ENCODE data around the gene OXNAD1.

The OXNAD1 gene

GRCh38 chr3:16245609-16246008 lies 19.4 kb upstream of the OXNAD1 start:
- H3K27me3 ChIP-seq (ENCODE audit: control insufficient read depth in 2 of 2, insufficient read depth in 2 of 2, low read length in 2 of 2), result no peaks in the 10 kb centered on the region
- no peaks in the 10 kb centered on the region for H3K4me1 ChIP-seq (ENCODE audit: control insufficient read depth in 2 of 2, insufficient read depth in 2 of 2, low read length in 2 of 2)
- no peaks in the 10 kb centered on the region for H3K36me3 ChIP-seq (ENCODE audit: control insufficient read depth in 2 of 2, insufficient read depth in 2 of 2, low read length in 2 of 2)
- H3K27ac ChIP-seq (ENCODE audit: low read depth in 2 of 2, low read length in 2 of 2), result no peak overlapping the region
- H3K4me3 ChIP-seq (ENCODE audit: low read length in 2 of 2), result no peak overlapping the region
- H3K9me3 ChIP-seq (ENCODE audit: control insufficient read depth in 2 of 2, low read length in 2 of 2), result no peaks in the 10 kb centered on the region
- H3K9ac ChIP-seq (ENCODE audit: low read depth in 1 of 2, low read length in 2 of 2), result no peak overlapping the region

GRCh38 chr3:16247282-16248061 lies 17.5 kb upstream of the OXNAD1 start:
- Histone ChIP-seq H3K4me1 (ENCODE audit: control insufficient read depth in 2 of 2, insufficient read depth in 2 of 2, low read length in 2 of 2) (no peaks in the 10 kb centered on the region), H3K27me3 (ENCODE audit: control insufficient read depth in 2 of 2, insufficient read depth in 2 of 2, low read length in 2 of 2) (no peaks in the 10 kb centered on the region), H3K27ac (ENCODE audit: low read depth in 2 of 2, low read length in 2 of 2) (no peak overlapping the region), H3K36me3 (ENCODE audit: control insufficient read depth in 2 of 2, insufficient read depth in 2 of 2, low read length in 2 of 2) (no peaks in the 10 kb centered on the region), H3K9me3 (ENCODE audit: control insufficient read depth in 2 of 2, low read length in 2 of 2) (no peaks in the 10 kb centered on the region), H3K9ac (ENCODE audit: low read depth in 1 of 2, low read length in 2 of 2) (peak overlapping the region; percentile 3 to 26), H3K4me3 (ENCODE audit: low read length in 2 of 2) (peak overlapping the region in 1 of 2 donors; percentile 17)

GRCh38 chr3:16248556-16248955 lies 16.5 kb upstream of the OXNAD1 start:
- no peaks in the 10 kb centered on the region for H3K27me3 ChIP-seq (ENCODE audit: control insufficient read depth in 2 of 2, insufficient read depth in 2 of 2, low read length in 2 of 2)
- no peaks in the 10 kb centered on the region for H3K36me3 ChIP-seq (ENCODE audit: control insufficient read depth in 2 of 2, insufficient read depth in 2 of 2, low read length in 2 of 2)
- no peak overlapping the region for H3K4me3 ChIP-seq (ENCODE audit: low read length in 2 of 2)
- no peaks in the 10 kb centered on the region for H3K4me1 ChIP-seq (ENCODE audit: control insufficient read depth in 2 of 2, insufficient read depth in 2 of 2, low read length in 2 of 2)
- H3K9ac ChIP-seq (ENCODE audit: low read depth in 1 of 2, low read length in 2 of 2), result no peak overlapping the region
- H3K27ac ChIP-seq (ENCODE audit: low read depth in 2 of 2, low read length in 2 of 2), result no peak overlapping the region
- no peaks in the 10 kb centered on the region for H3K9me3 ChIP-seq (ENCODE audit: control insufficient read depth in 2 of 2, low read length in 2 of 2)

GRCh38 chr3:16249336-16249735 lies 15.7 kb upstream of the OXNAD1 start:
- no peak overlapping the region for H3K9ac ChIP-seq (ENCODE audit: low read depth in 1 of 2, low read length in 2 of 2)
- H3K27ac ChIP-seq (ENCODE audit: low read depth in 2 of 2, low read length in 2 of 2), result no peak overlapping the region
- no peak overlapping the region for H3K4me3 ChIP-seq (ENCODE audit: low read length in 2 of 2)
- no peaks in the 10 kb centered on the region for H3K9me3 ChIP-seq (ENCODE audit: control insufficient read depth in 2 of 2, low read length in 2 of 2)
- no peaks in the 10 kb centered on the region for H3K4me1 ChIP-seq (ENCODE audit: control insufficient read depth in 2 of 2, insufficient read depth in 2 of 2, low read length in 2 of 2)
- H3K27me3 ChIP-seq (ENCODE audit: control insufficient read depth in 2 of 2, insufficient read depth in 2 of 2, low read length in 2 of 2), result no peaks in the 10 kb centered on the region
- no peaks in the 10 kb centered on the region for H3K36me3 ChIP-seq (ENCODE audit: control insufficient read depth in 2 of 2, insufficient read depth in 2 of 2, low read length in 2 of 2)

GRCh38 chr3:16249886-16250285 lies 15.1 kb upstream of the OXNAD1 start:
- Histone ChIP-seq H3K27me3 (ENCODE audit: control insufficient read depth in 2 of 2, insufficient read depth in 2 of 2, low read length in 2 of 2) (no peaks in the 10 kb centered on the region), H3K4me3 (ENCODE audit: low read length in 2 of 2) (no peak overlapping the region), H3K27ac (ENCODE audit: low read depth in 2 of 2, low read length in 2 of 2) (no peak overlapping the region), H3K4me1 (ENCODE audit: control insufficient read depth in 2 of 2, insufficient read depth in 2 of 2, low read length in 2 of 2) (no peaks in the 10 kb centered on the region), H3K36me3 (ENCODE audit: control insufficient read depth in 2 of 2, insufficient read depth in 2 of 2, low read length in 2 of 2) (no peaks in the 10 kb centered on the region), H3K9ac (ENCODE audit: low read depth in 1 of 2, low read length in 2 of 2) (no peak overlapping the region), H3K9me3 (ENCODE audit: control insufficient read depth in 2 of 2, low read length in 2 of 2) (no peaks in the 10 kb centered on the region)

- Histone ChIP-seq H3K4me1 (ENCODE audit: control insufficient read depth in 2 of 2, insufficient read depth in 2 of 2, low read length in 2 of 2) (no peaks in the 10 kb centered on the region), H3K36me3 (ENCODE audit: control insufficient read depth in 2 of 2, insufficient read depth in 2 of 2, low read length in 2 of 2) (no peaks in the 10 kb centered on the region), H3K9me3 (ENCODE audit: control insufficient read depth in 2 of 2, low read length in 2 of 2) (no peaks in the 10 kb centered on the region), H3K27me3 (ENCODE audit: control insufficient read depth in 2 of 2, insufficient read depth in 2 of 2, low read length in 2 of 2) (no peaks in the 10 kb centered on the region), H3K4me3 (ENCODE audit: low read length in 2 of 2) (no peak overlapping the region), H3K9ac (ENCODE audit: low read depth in 1 of 2, low read length in 2 of 2) (no peak overlapping the region), H3K27ac (ENCODE audit: low read depth in 2 of 2, low read length in 2 of 2) (no peak overlapping the region)
Measured at GRCh38 chr3:16251316-16252085, 13.5 kb upstream of the OXNAD1 start.

GRCh38 chr3:16252243-16252978 lies 12.6 kb upstream of the OXNAD1 start:
- Histone ChIP-seq H3K27me3 (ENCODE audit: control insufficient read depth in 2 of 2, insufficient read depth in 2 of 2, low read length in 2 of 2) (no peaks in the 10 kb centered on the region), H3K4me1 (ENCODE audit: control insufficient read depth in 2 of 2, insufficient read depth in 2 of 2, low read length in 2 of 2) (no peaks in the 10 kb centered on the region), H3K27ac (ENCODE audit: low read depth in 2 of 2, low read length in 2 of 2) (no peak overlapping the region), H3K36me3 (ENCODE audit: control insufficient read depth in 2 of 2, insufficient read depth in 2 of 2, low read length in 2 of 2) (no peaks in the 10 kb centered on the region), H3K9me3 (ENCODE audit: control insufficient read depth in 2 of 2, low read length in 2 of 2) (no peaks in the 10 kb centered on the region), H3K9ac (ENCODE audit: low read depth in 1 of 2, low read length in 2 of 2) (no peak overlapping the region), H3K4me3 (ENCODE audit: low read length in 2 of 2) (no peak overlapping the region)

GRCh38 chr3:16252988-16253387 lies 12.0 kb upstream of the OXNAD1 start:
- Histone ChIP-seq H3K4me3 (ENCODE audit: low read length in 2 of 2) (no peak overlapping the region), H3K36me3 (ENCODE audit: control insufficient read depth in 2 of 2, insufficient read depth in 2 of 2, low read length in 2 of 2) (no peaks in the 10 kb centered on the region), H3K9ac (ENCODE audit: low read depth in 1 of 2, low read length in 2 of 2) (no peak overlapping the region), H3K4me1 (ENCODE audit: control insufficient read depth in 2 of 2, insufficient read depth in 2 of 2, low read length in 2 of 2) (no peaks in the 10 kb centered on the region), H3K27ac (ENCODE audit: low read depth in 2 of 2, low read length in 2 of 2) (no peak overlapping the region), H3K27me3 (ENCODE audit: control insufficient read depth in 2 of 2, insufficient read depth in 2 of 2, low read length in 2 of 2) (no peaks in the 10 kb centered on the region), H3K9me3 (ENCODE audit: control insufficient read depth in 2 of 2, low read length in 2 of 2) (no peaks in the 10 kb centered on the region)

- no peaks in the 10 kb centered on the region for H3K27me3 ChIP-seq (ENCODE audit: control insufficient read depth in 2 of 2, insufficient read depth in 2 of 2, low read length in 2 of 2)
- no peak overlapping the region for H3K9ac ChIP-seq (ENCODE audit: low read depth in 1 of 2, low read length in 2 of 2)
- no peaks in the 10 kb centered on the region for H3K9me3 ChIP-seq (ENCODE audit: control insufficient read depth in 2 of 2, low read length in 2 of 2)
- no peak overlapping the region for H3K4me3 ChIP-seq (ENCODE audit: low read length in 2 of 2)
- no peak overlapping the region for H3K27ac ChIP-seq (ENCODE audit: low read depth in 2 of 2, low read length in 2 of 2)
- no peaks in the 10 kb centered on the region for H3K4me1 ChIP-seq (ENCODE audit: control insufficient read depth in 2 of 2, insufficient read depth in 2 of 2, low read length in 2 of 2)
- no peaks in the 10 kb centered on the region for H3K36me3 ChIP-seq (ENCODE audit: control insufficient read depth in 2 of 2, insufficient read depth in 2 of 2, low read length in 2 of 2)
Measured at GRCh38 chr3:16253601-16254000, 11.4 kb upstream of the OXNAD1 start.

GRCh38 chr3:16254916-16255315 lies 10.1 kb upstream of the OXNAD1 start:
- no peak overlapping the region for H3K4me3 ChIP-seq (ENCODE audit: low read length in 2 of 2)
- H3K9ac ChIP-seq (ENCODE audit: low read depth in 1 of 2, low read length in 2 of 2), result no peak overlapping the region
- H3K4me1 ChIP-seq (ENCODE audit: control insufficient read depth in 2 of 2, insufficient read depth in 2 of 2, low read length in 2 of 2), result no peaks in the 10 kb centered on the region
- H3K27me3 ChIP-seq (ENCODE audit: control insufficient read depth in 2 of 2, insufficient read depth in 2 of 2, low read length in 2 of 2), result no peaks in the 10 kb centered on the region
- H3K36me3 ChIP-seq (ENCODE audit: control insufficient read depth in 2 of 2, insufficient read depth in 2 of 2, low read length in 2 of 2), result peaks cover 8 to 10% of the 10 kb centered on the region in 2 donors
- no peaks in the 10 kb centered on the region for H3K9me3 ChIP-seq (ENCODE audit: control insufficient read depth in 2 of 2, low read length in 2 of 2)
- no peak overlapping the region for H3K27ac ChIP-seq (ENCODE audit: low read depth in 2 of 2, low read length in 2 of 2)

All from mucosa of rectum (tissue), 2 donors.